H1 (cell line): ENCODE results near the gene PRDM2. TPM values are rescaled to one million over a fixed set of nuclear protein-coding genes. Genes with fewer than 3 reads are reported as not detected.

ENCODE experiments used
- CTCF ChIA-PET: fragments of 300-600 bp; sonication (Branson Sonifier 250); formaldehyde crosslinking; loops from one replicate; lab custom pipeline; 2021; ENCODE audit not compliant: partially characterized antibody; lab: Charles Lee
- POLR2A ChIA-PET: fragments of 300-600 bp; sonication (Branson Sonifier 250); formaldehyde crosslinking; loops from one replicate; lab custom pipeline; 2021; ENCODE audit warnings: inconsistent platforms; ENCODE audit not compliant: partially characterized antibody; lab: Charles Lee
- DNase-seq, 2 experiments: peaks; one replicate each; pipeline versions ENCODE4 v3.0.0 to v3.0.0-alpha.2; 2010 to 2022; ENCODE audit warnings: low spot score in 2 of 2, low read depth in 1 of 2, mixed read lengths in 1 of 2
- FAIRE-seq: peaks from 2 replicates; lab custom pipeline; 2011; peaks lifted over from hg19 to GRCh38; lab: Jason Lieb, UNC
- H2AFZ ChIP-seq: 2 replicates; pipeline ENCODE4 v1.8.1; 2012; ENCODE audit warnings: low read length, inconsistent platforms
- H2AK5ac ChIP-seq: 2 replicates; pipeline ENCODE4 v1.6.1; 2013; ENCODE audit warnings: low read depth, low read length
- H2BK120ac ChIP-seq: replicated peaks from 2 replicates; pipeline ENCODE3; 2013; ENCODE audit warnings: low read depth, low read length, inconsistent platforms
- H2BK12ac ChIP-seq: 2 replicates; pipeline ENCODE4 v1.6.1; 2013; ENCODE audit warnings: low read depth, low read length
- H2BK15ac ChIP-seq: 2 replicates; pipeline ENCODE4 v1.6.1; 2013; ENCODE audit warnings: low read length
- H2BK20ac ChIP-seq: 2 replicates; pipeline ENCODE4 v1.6.1; 2013; ENCODE audit warnings: low read length
- H2BK5ac ChIP-seq: 2 replicates; pipeline ENCODE4 v1.6.1; 2013; ENCODE audit warnings: low read depth, low read length
- H3K14ac ChIP-seq: 2 replicates; pipeline ENCODE4 v1.6.1; 2013; ENCODE audit warnings: inconsistent platforms; ENCODE audit not compliant: insufficient read length
- H3K18ac ChIP-seq: 2 replicates; pipeline ENCODE4 v1.6.1; 2013; ENCODE audit warnings: low read length; ENCODE audit errors: extremely low read depth
- H3K23ac ChIP-seq: 2 replicates; pipeline ENCODE4 v1.6.1; 2013; ENCODE audit warnings: inconsistent platforms; ENCODE audit not compliant: insufficient read length
- H3K23me2 ChIP-seq: 2 replicates; pipeline ENCODE4 v1.6.1; 2013; ENCODE audit warnings: low read depth, low read length
- H3K27ac ChIP-seq: 2 replicates; pipeline ENCODE4 v1.6.1; 2011; ENCODE audit warnings: low read depth, low read length, inconsistent platforms
- H3K27me3 ChIP-seq, 4 experiments: replicated peaks in 1 of 4; 1 replicate in 1 of 4; 2 replicates in 3 of 4; pipeline versions ENCODE4 v1.6.1 to v1.8.1; 2011 to 2013; ENCODE audit warnings: low read length in 3 of 4, mild to moderate bottlenecking in 3 of 4, inconsistent platforms in 2 of 4, mixed read lengths in 2 of 4, moderate library complexity in 1 of 4; ENCODE audit not compliant: control insufficient read depth in 3 of 4, insufficient read depth in 3 of 4; ENCODE audit errors: extremely low read depth in 1 of 4
- H3K36me3 ChIP-seq, 4 experiments: 2 replicates each; pipeline versions ENCODE4 v1.6.1 to v1.8.1; 2011 to 2013; ENCODE audit warnings: mild to moderate bottlenecking in 4 of 4, low read length in 3 of 4, moderate library complexity in 2 of 4, control low read depth in 1 of 4, inconsistent platforms in 1 of 4; ENCODE audit not compliant: insufficient read depth in 4 of 4, control insufficient read depth in 2 of 4
- H3K4ac ChIP-seq: replicated peaks from 2 replicates; pipeline ENCODE3; 2013; ENCODE audit warnings: low read length, low read depth, mixed read lengths, inconsistent platforms; ENCODE audit not compliant: insufficient read length
- H3K4me1 ChIP-seq, 4 experiments: replicated peaks in 1 of 4; 1 replicate in 1 of 4; 2 replicates in 3 of 4; pipeline versions ENCODE4 v1.6.1 to v1.8.1; 2011 to 2013; ENCODE audit warnings: low read length in 3 of 4, inconsistent platforms in 2 of 4, mixed read lengths in 1 of 4; ENCODE audit not compliant: insufficient read depth in 4 of 4, control insufficient read depth in 3 of 4
- H3K4me2 ChIP-seq, 2 experiments: 2 replicates each; pipeline versions ENCODE4 v1.6.1 to v1.8.1; 2011 to 2013; ENCODE audit warnings: low read depth in 2 of 2, low read length in 2 of 2, control low read depth in 1 of 2, inconsistent platforms in 1 of 2, mild to moderate bottlenecking in 1 of 2; ENCODE audit not compliant: insufficient read depth in 1 of 2
- H3K4me3 ChIP-seq, 4 experiments: fragments of 200-600, 300-600 bp in 1 of 4; sonication (generic), shearing (Covaris generic), sonication (Bioruptor Twin) in 1 of 4; 2 replicates each; pipeline versions ENCODE4 v1.5.1 to v1.8.1; 2011 to 2016; ENCODE audit warnings: low read length in 4 of 4, low read depth in 3 of 4, control low read depth in 2 of 4, inconsistent platforms in 2 of 4, mild to moderate bottlenecking in 2 of 4, mixed read lengths in 1 of 4, moderate library complexity in 1 of 4; ENCODE audit not compliant: insufficient read depth in 2 of 4; ENCODE audit errors: extremely low read depth in 1 of 4
- H3K56ac ChIP-seq: replicated peaks from 2 replicates; pipeline ENCODE3; 2013; ENCODE audit warnings: low read depth, mild to moderate bottlenecking, mixed read lengths, low read length, inconsistent platforms; ENCODE audit not compliant: insufficient read length
- H3K79me1 ChIP-seq: 2 replicates; pipeline ENCODE4 v1.6.1; 2013; ENCODE audit warnings: low read depth, low read length, control low read depth
- H3K79me2 ChIP-seq, 2 experiments: 2 replicates each; pipeline versions ENCODE4 v1.6.1 to v1.8.1; 2012 to 2013; ENCODE audit warnings: low read length in 2 of 2, mild to moderate bottlenecking in 2 of 2, inconsistent platforms in 1 of 2; ENCODE audit not compliant: insufficient read depth in 2 of 2, control insufficient read depth in 1 of 2
- H3K9ac ChIP-seq, 4 experiments: replicated peaks in 1 of 4; 1 replicate in 1 of 4; 2 replicates in 3 of 4; pipeline versions ENCODE4 v1.6.1 to v1.8.1; 2011 to 2013; ENCODE audit warnings: low read depth in 3 of 4, low read length in 3 of 4, control low read depth in 2 of 4, mild to moderate bottlenecking in 2 of 4, moderate library complexity in 2 of 4, inconsistent platforms in 1 of 4; ENCODE audit errors: extremely low read depth in 1 of 4
- H3K9me3 ChIP-seq, 2 experiments: 2 replicates each; pipeline versions ENCODE4 v1.6.1 to v1.8.1; 2012 to 2013; ENCODE audit warnings: mild to moderate bottlenecking in 2 of 2, moderate library complexity in 2 of 2, control low read depth in 1 of 2, inconsistent platforms in 1 of 2, low read depth in 1 of 2, low read length in 1 of 2, mixed read lengths in 1 of 2; ENCODE audit not compliant: insufficient read depth in 2 of 2
- H4K20me1 ChIP-seq, 2 experiments: replicated peaks in 1 of 2; 2 replicates each; pipeline versions ENCODE3 to v1.8.1; 2011 to 2013; ENCODE audit warnings: inconsistent platforms in 2 of 2, low read length in 2 of 2, mild to moderate bottlenecking in 1 of 2; ENCODE audit not compliant: insufficient read depth in 2 of 2, control insufficient read depth in 1 of 2
- H4K5ac ChIP-seq: 2 replicates; pipeline ENCODE4 v1.6.1; 2013; ENCODE audit warnings: low read length, low read depth, mixed read lengths, inconsistent platforms; ENCODE audit not compliant: insufficient read length
- H4K8ac ChIP-seq: 2 replicates; pipeline ENCODE4 v1.8.0; 2013; ENCODE audit warnings: mild to moderate bottlenecking, moderate library complexity, low read length, inconsistent platforms; ENCODE audit not compliant: insufficient read depth; ENCODE audit errors: extremely low read depth
- H4K91ac ChIP-seq: replicated peaks from 2 replicates; pipeline ENCODE3; 2013; ENCODE audit warnings: low read length, mixed read lengths, inconsistent platforms; ENCODE audit not compliant: insufficient read length
- BACH1 ChIP-seq: IDR thresholded peaks from 2 replicates; pipeline ENCODE4 v1.6.1; 2012; ENCODE audit warnings: low read length, improper control_type of control experiment
- CHD1 ChIP-seq: IDR thresholded peaks from 2 replicates; pipeline ENCODE4 v1.6.1; 2012; ENCODE audit warnings: low read depth, low read length, improper control_type of control experiment
- CTBP2 ChIP-seq: IDR thresholded peaks from 2 replicates; pipeline ENCODE4 v1.7.0; 2011; ENCODE audit warnings: borderline replicate concordance, mild to moderate bottlenecking, moderate library complexity, mixed read lengths, low read length; ENCODE audit not compliant: insufficient read depth, insufficient read length
- CTCF ChIP-seq, 3 experiments: IDR thresholded peaks; 1 replicate in 2 of 3; 2 replicates in 1 of 3; pipeline versions ENCODE4 v1.5.1 to v1.6.1; 2011; ENCODE audit warnings: low read length in 3 of 3, mild to moderate bottlenecking in 3 of 3, inconsistent platforms in 2 of 3, low read depth in 1 of 3, moderate library complexity in 1 of 3; ENCODE audit not compliant: insufficient read depth in 1 of 3; ENCODE audit errors: control extremely low read depth in 1 of 3
- EGR1 ChIP-seq: IDR thresholded peaks from 2 replicates; pipeline ENCODE4 v1.6.1; 2011; ENCODE audit warnings: low read depth, low read length, borderline replicate concordance
- EP300 ChIP-seq, 2 experiments: IDR thresholded peaks; 1 replicate in 1 of 2; 2 replicates in 1 of 2; pipeline ENCODE4 v1.6.1; 2011 to 2012; ENCODE audit warnings: low read depth in 2 of 2, low read length in 2 of 2, mild to moderate bottlenecking in 2 of 2, borderline replicate concordance in 1 of 2, inconsistent platforms in 1 of 2, moderate library complexity in 1 of 2
- JUND ChIP-seq: IDR thresholded peaks from 2 replicates; pipeline ENCODE4 v1.6.1; 2011; ENCODE audit warnings: mild to moderate bottlenecking, improper control_type of control experiment, low read length
- KDM5A ChIP-seq: fragments of 200-600 bp; IDR thresholded peaks from 2 replicates; pipeline ENCODE4 v1.7.1; 2012; ENCODE audit warnings: mild to moderate bottlenecking, low read length, inconsistent platforms, mixed read lengths
- RXRA ChIP-seq: IDR thresholded peaks from 2 replicates; pipeline ENCODE4 v1.6.1; 2011; ENCODE audit warnings: low read depth, mild to moderate bottlenecking, low read length, moderate library complexity; ENCODE audit not compliant: insufficient read depth
- SIN3A ChIP-seq, 2 experiments: IDR thresholded peaks in 1 of 2; conservative IDR thresholded peaks in 1 of 2; 2 replicates each; pipeline ENCODE4 v1.6.1; 2011 to 2012; ENCODE audit warnings: low read length in 2 of 2, improper control_type of control experiment in 1 of 2, low read depth in 1 of 2, mild to moderate bottlenecking in 1 of 2
- SIRT6 ChIP-seq: IDR thresholded peaks from one replicate; pipeline ENCODE4 v1.7.1; 2012; ENCODE audit warnings: low read length, inconsistent platforms
- SIX5 ChIP-seq: IDR thresholded peaks from 2 replicates; pipeline ENCODE4 v1.6.1; 2011; ENCODE audit warnings: mild to moderate bottlenecking, low read depth, low read length
- WGBS, 2 experiments: shearing (Covaris generic) in 1 of 2; methylation state at CpG; one replicate each; pipeline versions ENCODE4 v1.1.6 to v1.1.7; 2013 to 2015; ENCODE audit warnings: low lambda C conversion rate in 2 of 2, mixed read lengths in 2 of 2, inconsistent platforms in 1 of 2, low coverage in 1 of 2, missing lambda C conversion rate in 1 of 2; ENCODE audit not compliant: insufficient replicate concordance in 2 of 2, insufficient coverage in 1 of 2, insufficient read length in 1 of 2; ENCODE audit errors: extremely low coverage in 1 of 2, missing lambda C conversion rate in 1 of 2; 5-methylcytosine and 5-hydroxymethylcytosine counted together
- polyA plus RNA-seq, 7 experiments: library from polyadenylated mRNA; depleted of rRNA in 3 of 7; stranded (reverse) in 5 of 7; unstranded in 2 of 7; fragments of >200 nt in 5 of 7; fragments of 200-250 nt in 2 of 7; gene quantifications; 1 replicate in 5 of 7; 2 replicates in 1 of 7; 4 replicates in 1 of 7; pipeline versions ENCODE4 v1.2.1 to v1.2.3, GENCODE V29; 2011 to 2013; ENCODE audit warnings: missing spikeins in 2 of 7, mixed read lengths in 2 of 7
- total RNA-seq: library from RNA; stranded (reverse); fragmentation: NEBNext Ultra II Directional; extraction: Animal tissue kit (Norgen Biotek cat#: 25700); gene quantifications from 2 replicates; pipeline ENCODE4 v1.2.1, GENCODE V29; 2021

The PRDM2 gene
- total and polyA plus RNA-seq, 2 of the 8 experiments (the other 6 are each of a cell fraction or from before 2014, with no cell fraction given): 5.8 to 21.2 TPM

DNA sequence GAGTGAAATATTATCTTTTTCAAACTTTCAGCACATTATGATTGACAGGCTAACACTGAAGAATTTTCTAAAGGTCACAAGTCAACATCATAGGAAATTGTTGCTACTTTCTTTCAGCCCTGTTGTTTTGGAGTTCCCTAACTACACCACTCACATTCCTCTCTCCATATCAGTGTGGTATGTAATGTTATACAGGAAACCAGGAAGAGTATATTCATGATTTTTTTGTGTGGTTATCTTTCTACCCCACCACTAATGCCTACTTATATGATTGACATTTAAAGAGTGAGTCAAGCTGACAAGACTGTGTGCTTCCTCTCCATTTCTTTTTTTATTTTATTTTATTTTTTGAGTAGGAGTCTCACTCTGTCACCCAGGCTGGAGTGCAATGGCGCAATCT is 47.8 kb upstream of the PRDM2 start:
- Histone ChIP-seq H3K4me3 (no peak overlapping the region), H3K4ac (no peak overlapping the region), H3K23ac (no peak overlapping the region), H3K4me2 (no peak overlapping the region), H4K20me1 (no peaks in the 10 kb centered on the region), H3K79me1 (no peaks in the 10 kb centered on the region), H4K8ac (no peak overlapping the region), H3K79me2 (no peaks in the 10 kb centered on the region), H2BK5ac (no peak overlapping the region), H3K36me3 (no peaks in the 10 kb centered on the region), H3K4me1 (no peaks in the 10 kb centered on the region), H2BK120ac (no peak overlapping the region), H3K18ac (no peak overlapping the region), H2AK5ac (no peak overlapping the region), H2BK20ac (no peak overlapping the region), H3K56ac (no peak overlapping the region), H4K5ac (no peak overlapping the region), H4K91ac (no peak overlapping the region), H3K27me3 (no peaks in the 10 kb centered on the region), H3K9ac (no peak overlapping the region), H3K9me3 (peaks cover 4 to 9% of the 10 kb centered on the region in 2 experiments; a peak in 3 of 4 replicates), H3K23me2 (no peaks in the 10 kb centered on the region), H2BK15ac (no peak overlapping the region), H2BK12ac (no peak overlapping the region), H3K14ac (no peak overlapping the region), H3K27ac (no peak overlapping the region), H2AFZ (no peak overlapping the region)
- WGBS, 2 experiments: 100% methylated on average over 1 of the region's 1 CpG; no CpG with 5 or more reads in 1 of the 2 experiments
- DNase-seq (no peak), FAIRE-seq (no peak)
- ChIA-PET CTCF (no interaction called here), POLR2A (no interaction called here)
- TF ChIP-seq BACH1 (no peak), CTCF (IDR thresholded peaks at IDR 0.05; ENCODE audit: control extremely low read depth in 1 of 3, insufficient read depth in 1 of 3, low read depth in 1 of 3, low read length in 3 of 3) (no peak), KDM5A (no peak), SIN3A (conservative IDR thresholded peaks at IDR 0.05 in 1 of 2, IDR thresholded peaks at IDR 0.05 in 1 of 2; ENCODE audit: low read depth in 1 of 2, low read length in 2 of 2) (no peak), SIX5 (no peak), EGR1 (no peak), CTBP2 (no peak), EP300 (IDR thresholded peaks at IDR 0.05; ENCODE audit: borderline replicate concordance in 1 of 2, low read depth in 2 of 2, low read length in 2 of 2) (no peak), CHD1 (no peak), RXRA (no peak), SIRT6 (no peak), JUND (no peak)
